ENCODE data around the gene LCP2.
"Not testable (repeated sequence)": the region's sequence is repeated elsewhere in the genome, so short reads cannot be mapped to it uniquely, and the experiment has no call there.

LCP2 gene

GRCh38 chr5:170246126-170246870 is 51.3 kb downstream of the LCP2 start:
- no peak for DNase-seq

GRCh38 chr5:170245436-170245835 is 52.1 kb downstream of the LCP2 start:
- not testable (repeated sequence) for DNase-seq

- DNase-seq: no peak
These were observed 59.0 kb downstream of the LCP2 start for GRCh38 chr5:170238456-170239196.

- no peak for DNase-seq
These were observed 61.4 kb downstream of the LCP2 start for GRCh38 chr5:170235876-170236864.

GRCh38 chr5:170233358-170233892 is 64.2 kb downstream of the LCP2 start:
- DNase-seq: no peak

GRCh38 chr5:170232786-170233185 is 64.8 kb downstream of the LCP2 start, which contains the start of gene C5orf58:
C5orf58 (plus strand) TSS chr5:170232985; CDS start chr5:170234977, 1,992 bp downstream.
- no peak for DNase-seq

- no peak for DNase-seq
These were observed 68.7 kb downstream of the LCP2 start for GRCh38 chr5:170228762-170229435.

GRCh38 chr5:170226661-170227060 is 70.9 kb downstream of the LCP2 start:
- no peak for DNase-seq

GRCh38 chr5:170226129-170226615 is 71.4 kb downstream of the LCP2 start:
- no peak for DNase-seq

- DNase-seq: peak; percentile 9 to 66 (median 50)
These were observed 72.0 kb downstream of the LCP2 start for GRCh38 chr5:170225326-170226128.

- DNase-seq: no peak
These were observed 73.7 kb downstream of the LCP2 start for GRCh38 chr5:170223906-170224305.

- DNase-seq: no peak
These were observed 74.2 kb downstream of the LCP2 start for GRCh38 chr5:170223360-170223759.

GRCh38 chr5:170221327-170221741 is 76.2 kb downstream of the LCP2 start:
- no peak for DNase-seq

GRCh38 chr5:170220191-170220590 is 77.4 kb downstream of the LCP2 start:
- DNase-seq: no peak

GRCh38 chr5:170219615-170220014 is 78.0 kb downstream of the LCP2 start:
- DNase-seq: no peak

- no peak for DNase-seq
These were observed 78.9 kb downstream of the LCP2 start for GRCh38 chr5:170218726-170219125.

- no peak for DNase-seq
These were observed 79.7 kb downstream of the LCP2 start for GRCh38 chr5:170217831-170218230.

GRCh38 chr5:170216257-170216864 is 81.2 kb downstream of the LCP2 start:
- DNase-seq: no peak

GRCh38 chr5:170211575-170212334 is 85.8 kb downstream of the LCP2 start:
- DNase-seq: no peak

- DNase-seq: no peak
These were observed 90.6 kb downstream of the LCP2 start for GRCh38 chr5:170206958-170207357.
